Stimulated activated CD8-positive, alpha-beta memory T cell treated with anti-CD3 and anti-CD28 coated beads, Interleukin-2, amount 100 ng/mL, for 48 hours (primary cell): ENCODE data around the gene PARP1.
"Not testable (repeated sequence)": the region's sequence is repeated elsewhere in the genome, so short reads cannot be mapped to it uniquely, and the experiment has no call there.

Experiments used
- DNase-seq, 2 donors: peaks; one replicate each; pipeline ENCODE4 v3.0.0-alpha.2; 2020; ENCODE audit warnings: low read depth in 2 of 2

PARP1 gene

GRCh38 chr1:226428791-226429461, 21.0 kb upstream of the PARP1 start:
- no peak for DNase-seq

- no peak for DNase-seq
Measured at GRCh38 chr1:226428348-226428747, 20.5 kb upstream of the PARP1 start.

GRCh38 chr1:226427131-226427530, 19.2 kb upstream of the PARP1 start:
- DNase-seq, result no peak

- not testable (repeated sequence) for DNase-seq
Measured at GRCh38 chr1:226426395-226426794, 18.5 kb upstream of the PARP1 start.

- peak in 1 of 2 donors; percentile 24 for DNase-seq
Measured at GRCh38 chr1:226425431-226426031, 17.6 kb upstream of the PARP1 start.

- DNase-seq, result no peak
Measured at GRCh38 chr1:226425004-226425378, 17.1 kb upstream of the PARP1 start.

GRCh38 chr1:226424221-226425003, 16.5 kb upstream of the PARP1 start:
- no peak for DNase-seq

- DNase-seq, result no peak
Measured at GRCh38 chr1:226422478-226422877, 14.6 kb upstream of the PARP1 start.

GRCh38 chr1:226420897-226421296, 13.0 kb upstream of the PARP1 start:
- DNase-seq, result no peak

GRCh38 chr1:226420328-226420727, 12.4 kb upstream of the PARP1 start:
- no peak for DNase-seq

- DNase-seq, result no peak
Measured at GRCh38 chr1:226419284-226420029, 11.6 kb upstream of the PARP1 start.

GRCh38 chr1:226417830-226418546, 10.1 kb upstream of the PARP1 start:
- DNase-seq, result no peak

GRCh38 chr1:226417350-226417749, 9.5 kb upstream of the PARP1 start:
- no peak for DNase-seq

- no peak for DNase-seq
Measured at GRCh38 chr1:226414098-226414698, 6.3 kb upstream of the PARP1 start.

GRCh38 chr1:226411619-226412018, 3.7 kb upstream of the PARP1 start:
- no peak for DNase-seq

- DNase-seq, result no peak
Measured at GRCh38 chr1:226410958-226411357, 3.1 kb upstream of the PARP1 start.

- no peak for DNase-seq
Measured at GRCh38 chr1:226409392-226409791, 1.5 kb upstream of the PARP1 start.

- no peak for DNase-seq
Measured at GRCh38 chr1:226408285-226409184, 642 bp upstream of the PARP1 start.

GRCh38 chr1:226407199-226407496, 745 bp downstream of the PARP1 start:
- no peak for DNase-seq

GRCh38 chr1:226406401-226406881, 1.5 kb downstream of the PARP1 start:
- no peak for DNase-seq
